ENCODE measurements around the gene SYNPO2.

The SYNPO2 gene

DNA sequence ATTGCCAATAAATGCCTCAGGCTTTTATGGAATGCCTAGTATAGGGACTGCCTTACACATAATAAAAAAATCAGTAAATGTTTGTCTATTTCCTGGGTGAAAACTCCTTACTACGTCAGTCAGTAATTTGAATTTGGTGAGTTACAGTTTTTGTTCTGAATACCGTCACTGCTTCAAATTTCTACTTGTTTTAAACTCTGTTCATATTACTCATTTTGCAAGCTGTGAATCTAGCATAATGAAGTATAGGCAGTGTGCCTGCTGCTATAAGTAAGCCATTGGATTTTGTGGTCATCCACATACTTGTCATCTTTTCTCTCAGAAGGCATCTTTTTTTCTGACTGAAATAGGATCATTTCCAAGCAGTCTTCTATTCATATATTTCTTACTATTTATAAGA, 43.1 kb downstream of the SYNPO2 start:
- TF ChIP-seq, protein P1, sequence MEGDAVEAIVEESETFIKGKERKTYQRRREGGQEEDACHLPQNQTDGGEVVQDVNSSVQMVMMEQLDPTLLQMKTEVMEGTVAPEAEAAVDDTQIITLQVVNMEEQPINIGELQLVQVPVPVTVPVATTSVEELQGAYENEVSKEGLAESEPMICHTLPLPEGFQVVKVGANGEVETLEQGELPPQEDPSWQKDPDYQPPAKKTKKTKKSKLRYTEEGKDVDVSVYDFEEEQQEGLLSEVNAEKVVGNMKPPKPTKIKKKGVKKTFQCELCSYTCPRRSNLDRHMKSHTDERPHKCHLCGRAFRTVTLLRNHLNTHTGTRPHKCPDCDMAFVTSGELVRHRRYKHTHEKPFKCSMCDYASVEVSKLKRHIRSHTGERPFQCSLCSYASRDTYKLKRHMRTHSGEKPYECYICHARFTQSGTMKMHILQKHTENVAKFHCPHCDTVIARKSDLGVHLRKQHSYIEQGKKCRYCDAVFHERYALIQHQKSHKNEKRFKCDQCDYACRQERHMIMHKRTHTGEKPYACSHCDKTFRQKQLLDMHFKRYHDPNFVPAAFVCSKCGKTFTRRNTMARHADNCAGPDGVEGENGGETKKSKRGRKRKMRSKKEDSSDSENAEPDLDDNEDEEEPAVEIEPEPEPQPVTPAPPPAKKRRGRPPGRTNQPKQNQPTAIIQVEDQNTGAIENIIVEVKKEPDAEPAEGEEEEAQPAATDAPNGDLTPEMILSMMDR (IDR thresholded peaks at IDR 0.05): no peak
- Histone ChIP-seq H3K4me3 (no peak overlapping the region), H3K27ac (peak overlapping the region; percentile 52 to 70)
- DNase-seq (ENCODE audit: low spot score): no peak

DNA sequence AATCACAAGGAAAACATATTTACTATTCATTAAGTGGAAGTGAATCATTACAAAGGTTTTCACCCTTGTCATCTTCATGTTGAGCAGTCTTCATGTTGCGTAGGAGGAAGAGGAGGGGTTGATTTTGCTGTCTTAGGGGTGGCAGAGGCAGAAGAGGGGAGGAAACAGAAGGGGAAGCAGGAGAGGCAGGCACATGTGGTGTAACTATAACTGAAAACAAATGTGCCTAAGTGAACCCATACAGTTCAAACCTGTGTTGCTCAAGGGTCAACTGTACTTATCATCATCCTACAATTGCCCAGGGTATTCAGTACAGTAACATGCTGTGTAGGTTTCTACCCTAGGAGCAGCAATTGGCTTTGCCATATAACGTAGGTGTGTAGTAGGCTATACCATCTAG, 47.2 kb downstream of the SYNPO2 start:
- H3K27ac ChIP-seq: peak overlapping the region in 1 of 2 donors; percentile 39
- DNase-seq (ENCODE audit: low spot score): no peak
- TF ChIP-seq, protein P1 (IDR thresholded peaks at IDR 0.05): no peak

DNA sequence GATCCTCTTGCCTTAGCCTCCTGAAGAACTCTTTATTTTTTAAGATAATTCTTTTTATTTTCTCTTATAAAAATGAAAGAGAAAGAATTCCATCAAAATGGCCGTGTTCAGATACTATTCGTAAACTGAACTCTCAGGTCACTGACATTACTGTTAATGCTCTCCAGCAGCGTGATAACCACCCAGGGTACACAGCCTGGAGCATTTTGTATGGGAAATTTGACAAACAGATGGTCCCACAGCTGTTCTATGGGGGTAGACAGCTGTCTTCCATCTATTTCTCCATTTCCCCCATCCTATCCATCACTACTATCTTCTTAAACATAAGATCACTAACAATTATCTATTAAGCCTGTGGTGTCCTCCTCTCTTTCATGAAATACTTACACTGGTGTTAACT, 47.8 kb downstream of the SYNPO2 start:
- Histone ChIP-seq H3K27ac (peak overlapping the region; percentile 62 to 84), H3K4me3 (no peak overlapping the region)
- TF ChIP-seq, protein P1 (IDR thresholded peaks at IDR 0.05): no peak
- DNase-seq (ENCODE audit: low spot score): no peak

More for the DNA sequence above, 47.2 kb downstream of the SYNPO2 start:
- peak overlapping the region; percentile 8 for H3K4me3 ChIP-seq

DNA sequence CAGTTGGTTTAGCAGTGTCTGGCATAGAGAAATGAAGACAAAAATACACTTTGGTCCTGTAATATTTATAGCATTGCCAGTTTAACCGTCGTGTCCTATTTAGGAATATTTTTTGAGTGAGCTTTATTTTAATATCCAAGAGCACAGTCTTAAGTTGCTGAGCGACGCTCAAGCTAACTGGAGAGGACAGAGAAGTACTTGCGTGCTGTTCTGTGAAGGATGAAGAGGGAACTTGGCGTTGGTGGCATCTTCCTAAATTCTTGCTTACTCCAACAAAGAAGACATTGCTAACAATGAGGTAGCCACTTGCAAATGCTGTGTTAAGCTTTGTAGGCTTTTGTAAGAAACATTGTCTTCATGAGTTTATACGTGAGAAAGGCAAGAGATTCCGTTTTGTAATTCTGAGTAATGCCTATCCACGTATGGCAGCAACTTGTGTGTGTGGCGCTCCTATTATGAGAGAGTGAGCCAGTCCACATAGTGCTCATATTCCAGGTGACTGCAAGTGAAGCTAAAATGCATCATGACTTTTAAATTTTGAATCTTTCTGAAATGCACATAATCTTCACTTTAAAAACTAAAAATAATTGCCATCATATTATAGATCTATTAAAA, 50.6 kb downstream of the SYNPO2 start:
- TF ChIP-seq, protein P1 (IDR thresholded peaks at IDR 0.05): no peak
- no peak for DNase-seq (ENCODE audit: low spot score)
- peak overlapping the region; percentile 59 for H3K4me3 ChIP-seq
- H3K27ac ChIP-seq: peak overlapping the region; percentile 84 to 86

DNA sequence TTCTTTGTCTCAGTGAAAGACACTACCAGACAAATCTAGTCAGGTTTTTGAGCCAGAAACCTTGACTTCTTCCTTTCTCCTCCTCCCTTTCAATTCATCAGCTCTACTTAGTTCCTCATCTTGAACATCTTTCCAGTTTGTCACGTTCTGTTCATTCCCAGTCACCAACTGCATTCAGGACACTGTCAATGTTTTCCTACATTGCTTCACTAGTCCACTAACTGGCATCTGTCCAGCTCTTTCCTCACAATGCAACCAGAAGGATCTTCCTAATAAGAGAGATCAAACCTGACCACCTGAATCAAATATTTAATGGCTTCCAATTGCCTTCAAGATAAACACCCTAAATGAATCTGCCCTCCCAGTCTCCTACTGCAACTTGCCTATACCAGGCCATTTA, 52.5 kb downstream of the SYNPO2 start:
- TF ChIP-seq, protein P1 (IDR thresholded peaks at IDR 0.05): no peak
- Histone ChIP-seq H3K27ac (peak overlapping the region; percentile 84 to 86), H3K4me3 (peak overlapping the region; percentile 59)
- no peak for DNase-seq (ENCODE audit: low spot score)

DNA sequence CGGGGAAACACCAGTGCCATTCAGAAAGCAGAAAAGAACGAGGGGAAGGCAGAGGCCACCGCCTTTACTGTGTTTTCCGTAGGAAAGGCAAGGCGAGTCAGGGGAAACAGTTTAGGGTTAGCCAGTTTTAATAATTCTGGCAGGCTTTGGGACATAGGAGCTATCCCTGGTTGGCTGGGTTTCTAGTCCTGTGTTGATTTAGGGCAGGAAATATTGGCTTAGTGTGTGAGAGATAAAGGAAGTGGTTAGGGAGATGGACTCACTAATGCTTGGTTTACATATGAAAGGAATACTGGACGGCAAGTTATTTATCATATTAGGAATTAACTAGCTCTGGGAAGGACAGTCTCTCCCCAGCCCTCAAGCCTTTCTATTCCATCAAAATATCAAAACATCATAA, 53.1 kb downstream of the SYNPO2 start:
- peak overlapping the region; percentile 59 for H3K4me3 ChIP-seq
- no peak for DNase-seq (ENCODE audit: low spot score)
- TF ChIP-seq, protein P1 (IDR thresholded peaks at IDR 0.05): no peak
- peak overlapping the region; percentile 84 to 86 for H3K27ac ChIP-seq

DNA sequence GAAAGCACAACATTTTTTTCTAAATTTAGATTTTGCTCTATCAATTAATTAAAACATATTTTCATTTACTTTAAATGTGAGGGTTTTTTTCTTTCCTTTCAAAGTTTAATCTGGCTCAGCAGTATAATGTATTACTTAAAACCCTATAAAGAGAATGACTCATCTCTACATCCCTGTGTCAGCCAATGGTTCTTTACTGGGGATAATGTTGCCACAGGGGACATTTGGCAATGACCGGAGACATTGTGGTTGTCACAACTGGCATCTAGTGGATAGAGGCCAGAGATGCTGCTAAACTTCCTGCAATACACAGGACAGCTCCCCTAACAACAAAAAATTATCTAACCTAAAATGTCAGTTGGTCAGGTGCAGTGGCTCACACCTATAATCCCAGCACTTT, 53.8 kb downstream of the SYNPO2 start:
- TF ChIP-seq, protein P1 (IDR thresholded peaks at IDR 0.05): no peak
- Histone ChIP-seq H3K4me3 (no peak overlapping the region), H3K27ac (peak overlapping the region; percentile 78 to 84)
- no peak for DNase-seq (ENCODE audit: low spot score)
